Astrocyte of the cerebellum (primary cell): ENCODE measurements around the gene IPCEF1.
A peak's percentile ranks its signal among the peaks of the same experiment; 100 is the strongest.
"Not testable (repeated sequence)": the region's sequence is repeated elsewhere in the genome, so short reads cannot be mapped to it uniquely, and the experiment has no call there.

Experiments
- DNase-seq: peaks from one replicate; pipeline ENCODE4 v3.0.0-alpha.2; 2011; ENCODE audit warnings: low read depth
- H3K4me3 ChIP-seq: 2 replicates; pipeline ENCODE4 v1.5.1; 2011; ENCODE audit warnings: mild to moderate bottlenecking, low read depth, low read length, moderate library complexity
- in situ Hi-C: cut with HindIII; loops from 2 replicates; pipeline ENCODE4 v1.10.0; 2017; ENCODE audit warnings: low sequenced_read_pairs
- TF ChIP-seq, protein P1 (sequence below): IDR thresholded peaks from 2 replicates; pipeline ENCODE4 v1.5.1; 2012; ENCODE audit warnings: low read length, low read depth, moderate library complexity, mild to moderate bottlenecking; ENCODE audit errors: missing control alignments

Gene IPCEF1

DNA sequence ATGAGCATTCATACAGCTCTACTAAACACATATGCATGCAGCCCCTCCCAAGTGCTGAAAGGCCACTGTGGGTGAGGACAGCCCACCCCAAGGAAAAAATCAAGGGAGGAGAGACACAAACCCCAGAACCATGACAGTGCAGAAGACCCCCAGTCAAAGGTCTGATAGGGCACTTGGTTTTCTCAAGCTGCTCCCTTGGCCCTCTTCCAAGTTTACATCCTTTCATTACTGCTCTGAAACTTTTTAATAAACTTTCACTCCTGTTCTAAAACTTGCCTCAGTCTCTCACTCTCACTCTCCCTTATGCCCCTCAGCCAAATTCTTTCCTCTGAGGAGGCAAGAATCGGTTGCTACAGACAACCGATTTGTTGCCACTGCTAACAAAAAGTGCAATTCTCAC lies 24.9 kb downstream of the IPCEF1 start:
- in situ Hi-C loops, result no loop called here
- TF ChIP-seq, protein P1, sequence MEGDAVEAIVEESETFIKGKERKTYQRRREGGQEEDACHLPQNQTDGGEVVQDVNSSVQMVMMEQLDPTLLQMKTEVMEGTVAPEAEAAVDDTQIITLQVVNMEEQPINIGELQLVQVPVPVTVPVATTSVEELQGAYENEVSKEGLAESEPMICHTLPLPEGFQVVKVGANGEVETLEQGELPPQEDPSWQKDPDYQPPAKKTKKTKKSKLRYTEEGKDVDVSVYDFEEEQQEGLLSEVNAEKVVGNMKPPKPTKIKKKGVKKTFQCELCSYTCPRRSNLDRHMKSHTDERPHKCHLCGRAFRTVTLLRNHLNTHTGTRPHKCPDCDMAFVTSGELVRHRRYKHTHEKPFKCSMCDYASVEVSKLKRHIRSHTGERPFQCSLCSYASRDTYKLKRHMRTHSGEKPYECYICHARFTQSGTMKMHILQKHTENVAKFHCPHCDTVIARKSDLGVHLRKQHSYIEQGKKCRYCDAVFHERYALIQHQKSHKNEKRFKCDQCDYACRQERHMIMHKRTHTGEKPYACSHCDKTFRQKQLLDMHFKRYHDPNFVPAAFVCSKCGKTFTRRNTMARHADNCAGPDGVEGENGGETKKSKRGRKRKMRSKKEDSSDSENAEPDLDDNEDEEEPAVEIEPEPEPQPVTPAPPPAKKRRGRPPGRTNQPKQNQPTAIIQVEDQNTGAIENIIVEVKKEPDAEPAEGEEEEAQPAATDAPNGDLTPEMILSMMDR, result no peak
- no peak overlapping the region for H3K4me3 ChIP-seq
- no peak for DNase-seq

DNA sequence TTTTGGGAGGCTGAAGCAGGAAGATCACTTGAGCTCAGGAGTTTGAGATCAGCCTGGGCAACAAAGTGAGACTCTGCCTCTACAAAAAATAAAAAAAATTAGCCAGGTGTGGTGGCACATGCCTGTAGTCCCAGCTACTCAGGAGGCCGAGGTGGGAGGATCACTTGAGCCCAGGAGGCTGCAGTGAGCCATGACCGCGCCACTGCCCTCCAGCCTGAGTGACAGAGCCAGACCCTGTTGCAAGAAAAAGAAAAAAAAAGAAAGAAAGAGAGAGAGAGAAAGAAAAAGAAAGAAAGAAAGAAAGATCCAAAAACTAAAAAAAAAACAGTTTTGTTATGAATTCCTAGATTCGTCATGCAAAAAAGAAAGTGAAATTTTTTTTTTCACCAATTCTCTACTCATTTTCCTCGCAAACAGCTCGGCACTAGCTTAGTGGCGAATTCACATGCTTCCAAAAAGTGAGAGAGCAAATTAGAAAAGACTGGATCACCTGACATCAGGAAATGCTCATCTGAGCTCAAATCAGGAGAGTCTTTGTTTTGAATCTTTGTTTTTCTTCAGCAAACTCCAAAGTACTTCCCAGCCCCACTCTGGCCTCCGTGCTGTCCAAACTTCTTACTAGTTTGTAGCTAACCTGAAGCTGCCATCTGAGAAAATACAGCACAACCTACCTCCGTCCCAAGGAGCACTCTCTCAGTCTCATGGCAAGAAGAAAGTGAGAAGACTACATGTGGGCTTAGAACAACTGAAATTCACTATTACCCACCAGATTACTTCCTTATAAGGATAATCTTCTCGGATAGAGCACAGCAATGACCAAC lies 27.0 kb downstream of the IPCEF1 start:
- DNase-seq, result no peak
- no peak overlapping the region for H3K4me3 ChIP-seq
- TF ChIP-seq, protein P1, result no peak
- in situ Hi-C loops, result no loop called here

DNA sequence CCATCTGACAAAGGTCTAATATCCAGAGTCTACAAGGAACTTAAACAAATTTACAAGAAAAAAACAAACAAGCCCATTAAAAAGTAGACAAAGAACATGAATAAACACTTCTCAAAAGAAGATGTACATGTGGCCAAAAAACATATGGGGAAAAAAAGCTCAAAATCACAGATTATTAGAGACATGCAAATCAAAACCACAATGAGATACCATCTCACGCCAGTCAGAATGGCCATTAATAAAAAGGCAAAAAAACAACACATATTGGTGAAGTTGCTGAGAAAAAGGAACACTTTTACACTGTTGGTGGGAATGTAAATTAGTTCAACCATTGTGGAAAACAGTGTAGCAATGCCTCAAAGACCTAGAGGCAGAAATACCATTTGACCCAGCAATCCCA lies 29.3 kb downstream of the IPCEF1 start:
- DNase-seq, H3K4me3 ChIP-seq, in situ Hi-C loops: not testable (repeated sequence)

DNA sequence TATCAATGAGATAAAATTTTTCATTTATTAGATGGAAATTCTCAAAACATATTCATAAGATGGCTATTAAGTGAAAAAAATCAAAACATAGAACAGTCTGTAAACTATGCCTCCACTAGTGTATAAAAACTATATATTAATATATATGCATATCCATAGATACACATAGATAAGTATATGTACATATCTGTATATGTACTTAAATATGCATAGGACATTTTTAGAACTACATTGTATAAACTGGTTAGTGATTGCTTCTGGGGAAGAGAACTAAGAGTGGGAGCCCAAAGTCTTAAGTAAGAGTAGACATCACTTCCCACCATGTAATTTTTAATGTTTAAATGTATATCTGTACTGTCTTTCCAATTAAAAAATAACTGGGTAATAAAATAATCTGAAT lies 31.5 kb downstream of the IPCEF1 start:
- H3K4me3 ChIP-seq, result no peak overlapping the region
- TF ChIP-seq, protein P1, result no peak
- no peak for DNase-seq
- in situ Hi-C loops, result no loop called here

DNA sequence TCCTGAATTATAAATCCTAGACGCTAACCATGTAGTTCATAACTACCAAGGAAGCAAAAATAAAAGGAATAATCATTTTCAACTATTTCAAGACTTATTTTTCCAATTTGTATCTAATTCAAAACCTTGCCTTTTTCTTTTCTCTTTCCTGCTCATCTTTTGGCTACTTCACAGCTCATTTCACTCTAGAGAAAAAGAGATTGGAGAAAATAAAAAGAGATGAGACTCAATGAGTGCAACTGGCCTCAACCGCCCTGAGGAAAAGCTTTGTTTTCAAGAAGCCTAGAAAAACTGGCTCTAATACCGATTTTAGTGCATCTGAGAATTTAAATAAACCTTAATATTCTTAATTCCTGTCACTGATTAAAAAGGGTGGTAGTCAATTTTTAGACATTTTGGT lies 36.4 kb downstream of the IPCEF1 start:
- TF ChIP-seq, protein P1, result no peak
- DNase-seq, result no peak
- H3K4me3 ChIP-seq, result no peak overlapping the region
- in situ Hi-C loops, result no loop called here

DNA sequence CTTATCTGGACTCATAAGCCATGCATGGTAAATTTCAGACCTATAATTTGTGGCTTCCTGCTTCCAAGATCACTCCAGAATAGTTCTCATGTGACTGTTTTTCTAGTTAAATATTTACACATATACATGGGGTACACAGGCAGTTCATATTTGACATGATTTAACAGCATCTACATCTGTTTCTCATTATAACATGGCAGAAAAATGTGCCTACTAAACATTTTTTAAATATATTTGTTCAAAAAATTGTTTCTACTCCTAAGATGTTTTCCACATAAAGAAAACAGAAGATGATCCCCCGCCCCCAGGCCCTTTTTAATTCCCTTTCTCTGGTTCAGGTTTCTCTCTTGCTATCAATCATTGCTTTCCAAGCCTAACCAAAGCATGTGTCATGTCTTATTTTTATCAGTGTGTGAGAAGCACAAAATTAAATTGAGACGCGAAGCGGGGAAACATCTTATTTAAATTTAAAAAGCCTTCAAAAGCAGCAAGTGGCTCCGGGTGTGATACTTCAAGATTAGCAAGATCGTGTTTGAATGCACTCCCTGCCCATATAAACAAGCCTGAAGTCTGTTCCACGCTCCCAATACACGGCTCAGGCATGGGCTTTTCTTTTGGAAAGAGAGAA lies 37.3 kb downstream of the IPCEF1 start:
- H3K4me3 ChIP-seq, result no peak overlapping the region

More for the DNA sequence above, 37.3 kb downstream of the IPCEF1 start:
- peak; percentile 72 for DNase-seq
- TF ChIP-seq, protein P1, result no peak
- in situ Hi-C loops, result no loop called here
